K562 (cell line): Measurements from ENCODE around the gene RETREG1. TPM values are rescaled to one million over a fixed set of nuclear protein-coding genes. Genes with fewer than 3 reads are reported as not detected.
"Not testable (repeated sequence)": the region's sequence is repeated elsewhere in the genome, so short reads cannot be mapped to it uniquely, and the experiment has no call there.

ENCODE experiments used
- ATAC-seq: fragments of 200-7000 bp; cut with Tn5 transposase; 3 replicates; pipeline ENCODE4 v1.9.1; 2020; ENCODE audit warnings: moderate library complexity
- BruUV-seq: library from RNA; stranded (reverse); fragments of 400-500 nt; replicated peaks from 2 replicates; lab custom pipeline; 2021; lab: Mats Ljungman, UMichigan
- CTCF ChIA-PET: fragments of 300-600 bp; formaldehyde crosslinking; extraction: SDS; loops from one replicate; lab custom pipeline; 2021; ENCODE audit warnings: low intra/inter-chr PET ratio; lab: Yijun Ruan, JAX
- POLR2A ChIA-PET: fragments of 300-600, 350-650 bp; sonication (Branson Sonifier 250); formaldehyde crosslinking; extraction: SDS; loops from one replicate; lab custom pipeline; 2021; ENCODE audit warnings: antibody characterized with exemption, inconsistent platforms; lab: Yijun Ruan, JAX
- DNase-seq, 4 experiments: peaks; one replicate each; pipeline versions ENCODE4 v3.0.0 to v3.0.0-alpha.2; 2011 to 2018; ENCODE audit warnings: low spot score in 3 of 4, mixed read lengths in 3 of 4; ENCODE audit errors: extremely low read depth in 1 of 4
- FAIRE-seq: peaks from 2 replicates; lab custom pipeline; 2011; peaks lifted over from hg19 to GRCh38; lab: Jason Lieb, UNC
- H2AFZ ChIP-seq: 2 replicates; pipeline ENCODE4 v1.6.0; 2011; ENCODE audit warnings: low read depth, low read length, control low read depth, inconsistent platforms
- H3K27ac ChIP-seq: fragments of 200-600 bp; 3 replicates; pipeline ENCODE4 v1.8.0; 2011; ENCODE audit warnings: low read depth, mild to moderate bottlenecking, control low read depth, inconsistent platforms, low read length, moderate library complexity, mixed read lengths; ENCODE audit errors: extremely low read depth
- H3K27me3 ChIP-seq, 2 experiments: fragments of 300-600 bp in 1 of 2; 2 replicates in 1 of 2; 3 replicates in 1 of 2; pipeline versions ENCODE4 v1.6.0 to v1.8.0; 2011; ENCODE audit warnings: inconsistent platforms in 2 of 2, low read length in 2 of 2, mild to moderate bottlenecking in 1 of 2, mixed read lengths in 1 of 2, moderate library complexity in 1 of 2; ENCODE audit not compliant: control insufficient read depth in 2 of 2, insufficient read depth in 2 of 2
- H3K36me3 ChIP-seq: fragments of 300-600 bp; 3 replicates; pipeline ENCODE4 v1.8.0; 2011; ENCODE audit warnings: mild to moderate bottlenecking, low read length, inconsistent platforms; ENCODE audit not compliant: control insufficient read depth, insufficient read depth
- H3K4me1 ChIP-seq, 2 experiments: fragments of 200-600 bp in 1 of 2; replicated peaks in 1 of 2; 2 replicates in 1 of 2; 3 replicates in 1 of 2; pipeline versions ENCODE4 v1.5.1 to v1.8.0; 2011; ENCODE audit warnings: inconsistent platforms in 2 of 2, low read length in 2 of 2, mild to moderate bottlenecking in 1 of 2, mixed read lengths in 1 of 2, moderate library complexity in 1 of 2; ENCODE audit not compliant: control insufficient read depth in 2 of 2, insufficient read depth in 2 of 2
- H3K4me2 ChIP-seq: 2 replicates; pipeline ENCODE4 v1.6.1; 2011; ENCODE audit warnings: low read length, control low read depth, inconsistent platforms, mixed read lengths; ENCODE audit not compliant: insufficient read depth
- H3K4me3 ChIP-seq: fragments of 200-600 bp; sonication (generic), shearing (Covaris generic); 2 replicates; pipeline ENCODE4 v1.5.1; 2016; ENCODE audit warnings: control low read depth, inconsistent platforms
- H3K79me2 ChIP-seq: fragments of 200-600 bp; 3 replicates; pipeline ENCODE4 v1.8.0; 2011; ENCODE audit warnings: low read length, inconsistent platforms; ENCODE audit not compliant: control insufficient read depth, insufficient read depth
- H3K9ac ChIP-seq, 2 experiments: 2 replicates each; pipeline versions ENCODE4 v1.6.0 to v1.6.1; 2011; ENCODE audit warnings: low read depth in 2 of 2, low read length in 2 of 2, control low read depth in 1 of 2, inconsistent platforms in 1 of 2, mild to moderate bottlenecking in 1 of 2, mixed read lengths in 1 of 2; ENCODE audit not compliant: insufficient read depth in 1 of 2
- H3K9me1 ChIP-seq: one replicate; pipeline ENCODE4 v1.6.0; 2011; ENCODE audit warnings: inconsistent platforms, mild to moderate bottlenecking, low read length, moderate library complexity; ENCODE audit not compliant: control insufficient read depth, insufficient read depth
- H3K9me3 ChIP-seq: replicated peaks from 2 replicates; pipeline ENCODE4 v1.5.1; 2011; ENCODE audit warnings: low read depth, low read length, inconsistent platforms; ENCODE audit not compliant: control insufficient read depth, insufficient read depth
- H4K20me1 ChIP-seq: replicated peaks from 2 replicates; pipeline ENCODE4 v1.6.1; 2011; ENCODE audit warnings: low read length, inconsistent platforms, mixed read lengths; ENCODE audit not compliant: control insufficient read depth, insufficient read depth
- ETV5 ChIP-seq: sonication (generic); formaldehyde crosslinking; IDR thresholded peaks from 2 replicates; pipeline ENCODE4 v1.4.0; 2020; ENCODE audit warnings: low read depth, mild to moderate bottlenecking, missing genetic modification reagents
- HLTF ChIP-seq: fragments of 450-650 bp; IDR thresholded peaks from 2 replicates; pipeline ENCODE4 v1.6.1; 2016
- MTF1 ChIP-seq: fragments of 250-450 bp; sonication (Bioruptor Pico); IDR thresholded peaks from 2 replicates; pipeline ENCODE4 v1.9.0; 2021; ENCODE audit warnings: moderate library complexity, mild to moderate bottlenecking, inconsistent platforms, borderline replicate concordance
- POLR2A ChIP-seq: fragments of 450-650 bp; conservative IDR thresholded peaks from 2 replicates; pipeline ENCODE4 v1.6.1; 2016
- ZFPM2 ChIP-seq: fragments of 250-450 bp; sonication (Bioruptor Pico); IDR thresholded peaks from 2 replicates; pipeline ENCODE4 v1.5.1; 2022; ENCODE audit warnings: mild to moderate bottlenecking
- ZFX ChIP-seq: sonication (generic); formaldehyde crosslinking; IDR thresholded peaks from 2 replicates; pipeline ENCODE4 v1.8.0; 2022; ENCODE audit warnings: mild to moderate bottlenecking, missing genetic modification reagents, moderate library complexity
- ZNF347 ChIP-seq: fragments of 450-650 bp; formaldehyde crosslinking; IDR thresholded peaks from 2 replicates; pipeline ENCODE4 v1.4.0; 2020; ENCODE audit warnings: low read depth, mild to moderate bottlenecking, moderate library complexity
- ZNF75A ChIP-seq: fragments of 450-650 bp; formaldehyde crosslinking; IDR thresholded peaks from 2 replicates; pipeline ENCODE4 v1.4.0; 2020; ENCODE audit warnings: mild to moderate bottlenecking
- WGBS: fragments of 100-300 bp; shearing (Covaris generic); methylation state at CpG from one replicate; pipeline ENCODE4 v1.1.6; 2016; ENCODE audit warnings: low coverage, mixed read lengths; ENCODE audit not compliant: insufficient coverage; ENCODE audit errors: missing lambda C conversion rate; 5-methylcytosine and 5-hydroxymethylcytosine counted together
- in situ Hi-C: fragments of 300-500 bp; cut with MboI; formaldehyde crosslinking; loops from 4 replicates; pipeline ENCODE4 v1.15.0; 2018; ENCODE audit warnings: inconsistent platforms, mixed read lengths
- intact Hi-C: fragments of 100-400 bp; cut with micrococcal nuclease; formaldehyde crosslinking; loops from 2 replicates; pipeline ENCODE4 v1.14.2; 2022
- polyA plus RNA-seq, 8 experiments: library from polyadenylated mRNA; depleted of rRNA in 4 of 8; stranded (reverse) in 5 of 8; unstranded in 3 of 8; fragments of >200 nt; fragmentation: Nextera tagmentation in 2 of 8; fragmentation: Illumina TruSeq in 1 of 8; extraction: Ambion mirVana in 2 of 8; extraction: Trizol in 1 of 8; gene quantifications; 2 replicates each; pipeline versions ENCODE4 v1.2.1 to v1.2.3, GENCODE V29; 2011 to 2014; ENCODE audit warnings: inconsistent platforms in 1 of 8, missing spikeins in 1 of 8
- total RNA-seq, 7 experiments: library from RNA; depleted of rRNA in 6 of 7; stranded (reverse); fragments of >200 nt in 6 of 7; fragmentation: Illumina TruSeq in 2 of 7; extraction: Trizol in 2 of 7; gene quantifications; 2 replicates each; pipeline versions ENCODE4 v1.2.1 to v1.2.3, GENCODE V29; 2011 to 2021; ENCODE audit warnings: low replicate concordance in 1 of 7

Gene RETREG1
- total and polyA plus RNA-seq, 9 of the 15 experiments (the other 6 are each of a cell fraction or from before 2014, with no cell fraction given), result 0.01 to 0.20 (median 0.08) TPM; not detected in 5

DNA sequence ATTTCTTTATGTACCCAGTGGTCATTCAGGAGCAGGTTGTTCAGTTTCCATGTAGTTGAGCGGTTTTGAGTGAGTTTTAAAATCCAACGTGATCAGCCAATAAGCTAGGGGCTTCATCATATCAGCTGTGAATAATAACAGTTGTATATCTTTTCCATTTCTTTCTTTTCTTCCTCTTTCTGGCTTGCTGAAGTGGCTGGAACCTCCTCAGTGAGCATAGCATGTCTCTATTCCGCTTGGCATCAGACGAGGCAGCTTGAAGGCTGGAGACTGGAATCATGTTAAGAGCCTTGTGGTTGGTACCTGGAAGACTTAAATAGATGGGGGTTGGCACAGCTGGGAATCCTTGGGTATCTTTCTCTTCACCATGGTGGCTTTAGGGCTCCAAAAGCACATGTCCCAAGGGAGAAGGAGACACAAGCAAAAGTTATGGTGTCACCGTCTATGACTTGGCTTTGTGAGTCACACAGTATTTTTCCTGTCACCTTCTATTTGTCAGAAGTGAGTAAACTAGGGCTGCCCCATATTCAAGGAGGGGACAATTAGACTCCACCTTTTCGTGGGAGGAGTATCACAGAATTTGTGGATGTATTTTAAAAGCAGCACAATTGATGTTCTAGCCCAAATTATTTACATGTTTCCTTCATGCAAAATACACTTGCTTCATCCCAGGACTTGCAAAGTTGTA is 38.0 kb upstream of the RETREG1 start:
- Histone ChIP-seq H3K36me3 (no peaks in the 10 kb centered on the region), H3K79me2 (no peaks in the 10 kb centered on the region), H3K27me3 (no peaks in the 10 kb centered on the region), H3K4me2 (no peak overlapping the region), H3K4me1 (no peaks in the 10 kb centered on the region), H4K20me1 (no peaks in the 10 kb centered on the region), H3K27ac (no peak overlapping the region), H2AFZ (no peak overlapping the region), H3K4me3 (no peak overlapping the region), H3K9me3 (no peaks in the 10 kb centered on the region), H3K9ac (no peak overlapping the region)
- DNase-seq (no peak), FAIRE-seq (no peak), ATAC-seq (no peak)
- in situ Hi-C loops, result no loop called here
- ChIA-PET CTCF (no interaction called here), POLR2A (no interaction called here)
- intact Hi-C loops, result no loop called here
- no TSS peak for BruUV-seq
- WGBS, result 0% methylated on average over 6 of the region's 6 CpGs
- TF ChIP-seq POLR2A, result no peak
- TF ChIP-seq ZNF75A, result no peak
- no peak for TF ChIP-seq ZFPM2 (CRISPR knock-in tag)
- TF ChIP-seq HLTF, result no peak
- TF ChIP-seq ZNF347 (CRISPR knock-in tag), result no peak
- no peak for TF ChIP-seq ETV5
- TF ChIP-seq ZFX (CRISPR knock-in tag), result no peak
- no peak for TF ChIP-seq MTF1
- TF ChIP-seq, all 486 proteins: peak for 0
- no peaks in the 10 kb centered on the region for H3K9me1 ChIP-seq

DNA sequence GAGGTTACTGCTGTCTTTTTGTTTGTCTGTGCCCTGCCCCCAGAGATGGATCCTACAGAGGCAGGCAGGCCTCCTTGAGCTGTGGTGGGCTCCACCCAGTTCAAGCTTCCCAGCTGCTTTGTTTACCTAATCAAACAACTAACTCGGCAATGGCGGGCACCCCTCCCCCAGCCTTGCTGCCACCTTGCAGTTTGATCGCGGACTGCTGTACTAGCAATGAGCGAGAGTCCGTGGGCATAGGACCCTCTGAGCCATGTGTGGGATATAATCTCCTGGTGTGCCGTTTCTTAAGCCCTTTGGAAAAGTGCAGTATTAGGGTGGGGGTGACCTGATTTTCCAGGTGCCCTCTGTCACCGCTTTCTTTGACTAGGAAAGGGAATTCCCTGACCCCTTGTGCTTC is 31.9 kb upstream of the RETREG1 start:
- H2AFZ ChIP-seq, H3K36me3 ChIP-seq, intact Hi-C loops, in situ Hi-C loops, BruUV-seq, CTCF ChIA-PET, H3K4me2 ChIP-seq, H3K9me3 ChIP-seq, DNase-seq, H3K9me1 ChIP-seq, H3K27ac ChIP-seq, POLR2A ChIA-PET, FAIRE-seq, H3K9ac ChIP-seq, H3K27me3 ChIP-seq, H3K4me3 ChIP-seq, H3K4me1 ChIP-seq, H4K20me1 ChIP-seq, ATAC-seq, H3K79me2 ChIP-seq: not testable (repeated sequence)
- under 1% methylated on average over 8 of the region's 8 CpGs for WGBS
